Measurements from ENCODE around the gene E2F3. TPM values are rescaled to one million over a fixed set of nuclear protein-coding genes. Genes with fewer than 3 reads are reported as not detected.

E2F3 gene
- total RNA-seq, 1 experiment from 2014 or later: 27.1 TPM

- Histone ChIP-seq H2AFZ (ENCODE audit: low read depth, low read length, poor library complexity, severe bottlenecking) (no peak overlapping the region), H3K4me1 (ENCODE audit: control insufficient read depth in 1 of 2, insufficient read depth in 2 of 2, low read length in 2 of 2) (peaks cover 0 to 13% of the 10 kb centered on the region in 2 experiments; a peak in 2 of 4 replicates), H3K9me2 (ENCODE audit: insufficient read depth) (no peaks in the 10 kb centered on the region), H4K20me1 (ENCODE audit: insufficient read depth) (no peaks in the 10 kb centered on the region), H3K27me3 (ENCODE audit: insufficient read depth, low read length) (no peaks in the 10 kb centered on the region), H3K4me3 (replicated peaks in 1 of 2; ENCODE audit: low read depth in 1 of 2, low read length in 2 of 2) (no peak overlapping the region), H3K27ac (ENCODE audit: low read depth, low read length) (no peak overlapping the region), H3K9me3 (ENCODE audit: control insufficient read depth in 1 of 2, insufficient read depth in 1 of 2, low read depth in 1 of 2, low read length in 2 of 2) (no peaks in the 10 kb centered on the region), H3K79me2 (ENCODE audit: insufficient read depth, low read length) (no peaks in the 10 kb centered on the region), H3K4me2 (ENCODE audit: low read length) (no peak overlapping the region), H3K36me3 (ENCODE audit: control insufficient read depth in 1 of 2, insufficient read depth in 2 of 2, low read length in 2 of 2) (no peaks in the 10 kb centered on the region), H3K9ac (ENCODE audit: low read length) (no peak overlapping the region)
- DNase-seq (ENCODE audit: low read depth, low spot score) (no peak), ATAC-seq (no peak)
- ChIA-PET CTCF (no interaction called here), RAD21 (ENCODE audit: low non-redundant PET in 1 of 2, low total read pairs in 2 of 2, uncharacterized antibody in 2 of 2, unreplicated experiment in 2 of 2) (no interaction called here), POLR2A (no interaction called here)
- TF ChIP-seq TCF7L2 (IDR thresholded peaks at IDR 0.05; ENCODE audit: borderline replicate concordance, extremely low read depth, insufficient read depth, insufficient read length) (no peak), FOSL1 (IDR thresholded peaks at IDR 0.05; ENCODE audit: low read depth) (no peak), RAD21 (IDR thresholded peaks at IDR 0.05; ENCODE audit: low read depth) (no peak), EZH2phosphoT487 (IDR thresholded peaks at IDR 0.05; ENCODE audit: borderline replicate concordance) (no peak), CEBPB (IDR thresholded peaks at IDR 0.05; ENCODE audit: low read depth) (no peak), MAX (IDR thresholded peaks at IDR 0.05) (no peak), ZNF274 (IDR thresholded peaks at IDR 0.05; ENCODE audit: low read depth, low read length) (no peak), POLR2AphosphoS5 (IDR thresholded peaks at IDR 0.05; ENCODE audit: low read depth, low read length) (no peak), ZFX (IDR thresholded peaks at IDR 0.05) (no peak), CBX3 (IDR thresholded peaks at IDR 0.05; ENCODE audit: low read depth) (no peak), EZH2 (IDR thresholded peaks at IDR 0.05) (no peak), EGR1 (IDR thresholded peaks at IDR 0.05; ENCODE audit: low read depth) (no peak), ELF1 (IDR thresholded peaks at IDR 0.05; ENCODE audit: borderline replicate concordance, low read depth) (no peak), SRF (IDR thresholded peaks at IDR 0.05; ENCODE audit: low read depth) (no peak), SP1 (IDR thresholded peaks at IDR 0.05; ENCODE audit: low read depth) (no peak)
- TF ChIP-seq, protein P1, sequence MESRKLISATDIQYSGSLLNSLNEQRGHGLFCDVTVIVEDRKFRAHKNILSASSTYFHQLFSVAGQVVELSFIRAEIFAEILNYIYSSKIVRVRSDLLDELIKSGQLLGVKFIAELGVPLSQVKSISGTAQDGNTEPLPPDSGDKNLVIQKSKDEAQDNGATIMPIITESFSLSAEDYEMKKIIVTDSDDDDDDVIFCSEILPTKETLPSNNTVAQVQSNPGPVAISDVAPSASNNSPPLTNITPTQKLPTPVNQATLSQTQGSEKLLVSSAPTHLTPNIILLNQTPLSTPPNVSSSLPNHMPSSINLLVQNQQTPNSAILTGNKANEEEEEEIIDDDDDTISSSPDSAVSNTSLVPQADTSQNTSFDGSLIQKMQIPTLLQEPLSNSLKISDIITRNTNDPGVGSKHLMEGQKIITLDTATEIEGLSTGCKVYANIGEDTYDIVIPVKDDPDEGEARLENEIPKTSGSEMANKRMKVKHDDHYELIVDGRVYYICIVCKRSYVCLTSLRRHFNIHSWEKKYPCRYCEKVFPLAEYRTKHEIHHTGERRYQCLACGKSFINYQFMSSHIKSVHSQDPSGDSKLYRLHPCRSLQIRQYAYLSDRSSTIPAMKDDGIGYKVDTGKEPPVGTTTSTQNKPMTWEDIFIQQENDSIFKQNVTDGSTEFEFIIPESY (IDR thresholded peaks at IDR 0.05; ENCODE audit: extremely low read depth, insufficient replicate concordance, low read length): no peak
- TF ChIP-seq, protein P2, sequence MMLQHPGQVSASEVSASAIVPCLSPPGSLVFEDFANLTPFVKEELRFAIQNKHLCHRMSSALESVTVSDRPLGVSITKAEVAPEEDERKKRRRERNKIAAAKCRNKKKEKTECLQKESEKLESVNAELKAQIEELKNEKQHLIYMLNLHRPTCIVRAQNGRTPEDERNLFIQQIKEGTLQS (IDR thresholded peaks at IDR 0.05): no peak
- TF ChIP-seq, protein P3, sequence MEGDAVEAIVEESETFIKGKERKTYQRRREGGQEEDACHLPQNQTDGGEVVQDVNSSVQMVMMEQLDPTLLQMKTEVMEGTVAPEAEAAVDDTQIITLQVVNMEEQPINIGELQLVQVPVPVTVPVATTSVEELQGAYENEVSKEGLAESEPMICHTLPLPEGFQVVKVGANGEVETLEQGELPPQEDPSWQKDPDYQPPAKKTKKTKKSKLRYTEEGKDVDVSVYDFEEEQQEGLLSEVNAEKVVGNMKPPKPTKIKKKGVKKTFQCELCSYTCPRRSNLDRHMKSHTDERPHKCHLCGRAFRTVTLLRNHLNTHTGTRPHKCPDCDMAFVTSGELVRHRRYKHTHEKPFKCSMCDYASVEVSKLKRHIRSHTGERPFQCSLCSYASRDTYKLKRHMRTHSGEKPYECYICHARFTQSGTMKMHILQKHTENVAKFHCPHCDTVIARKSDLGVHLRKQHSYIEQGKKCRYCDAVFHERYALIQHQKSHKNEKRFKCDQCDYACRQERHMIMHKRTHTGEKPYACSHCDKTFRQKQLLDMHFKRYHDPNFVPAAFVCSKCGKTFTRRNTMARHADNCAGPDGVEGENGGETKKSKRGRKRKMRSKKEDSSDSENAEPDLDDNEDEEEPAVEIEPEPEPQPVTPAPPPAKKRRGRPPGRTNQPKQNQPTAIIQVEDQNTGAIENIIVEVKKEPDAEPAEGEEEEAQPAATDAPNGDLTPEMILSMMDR (IDR thresholded peaks at IDR 0.05 in 2 of 3, conservative IDR thresholded peaks at IDR 0.05 in 1 of 3; ENCODE audit: borderline replicate concordance in 1 of 3, insufficient read depth in 1 of 3, low read depth in 2 of 3, low read length in 2 of 3): no peak
- intact Hi-C loops (cut with micrococcal nuclease): no loop called here
- BruUV-seq (replicated peaks): no TSS peak
These were observed 36.2 kb upstream of the E2F3 start for GRCh38 chr6:20365456-20365855.
